ENCODE results near the gene LRP11. TPM values are rescaled to one million over a fixed set of nuclear protein-coding genes. Genes with fewer than 3 reads are reported as not detected.
A peak's percentile ranks its signal among the peaks of the same experiment; 100 is the strongest.
"Not testable (repeated sequence)": the region's sequence is repeated elsewhere in the genome, so short reads cannot be mapped to it uniquely, and the experiment has no call there.

The LRP11 gene
- total and polyA plus RNA-seq, 4 donors, result 15.8 to 39.5 (median 26.5) TPM

- H3K36me3 ChIP-seq (ENCODE audit: control insufficient read depth in 4 of 4, insufficient read depth in 4 of 4, low read length in 4 of 4), result no peaks in the 10 kb centered on the region
- no peaks in the 10 kb centered on the region for H3K9me3 ChIP-seq (ENCODE audit: control insufficient read depth in 4 of 4, insufficient read depth in 3 of 4, low read length in 3 of 4)
- H3K27ac ChIP-seq (ENCODE audit: low read depth in 1 of 2, low read length in 1 of 2), result peak overlapping the region in 1 of 2 donors; percentile 81
- TF ChIP-seq CTCF (IDR thresholded peaks at IDR 0.05; ENCODE audit: control extremely low read depth, extremely low read depth), result no peak
- no peak overlapping the region for H3K9ac ChIP-seq (ENCODE audit: insufficient read depth in 1 of 2, low read length in 2 of 2)
- DNase-seq (no peak), ATAC-seq (ENCODE audit: insufficient read depth, low FRiP score) (no peak)
- H3K27me3 ChIP-seq (ENCODE audit: control insufficient read depth in 3 of 3, insufficient read depth in 3 of 3, low read length in 2 of 3), result no peaks in the 10 kb centered on the region
- H3K4me1 ChIP-seq (ENCODE audit: control insufficient read depth in 5 of 5, insufficient read depth in 5 of 5, low read length in 5 of 5), result peaks cover 3 to 18% (median 12%) of the 10 kb centered on the region in 5 donors
- WGBS, 2 donors, result 82 to 93% methylated on average over 3 of the region's 3 CpGs
- no peak overlapping the region for H3K4me3 ChIP-seq
Observed at GRCh38 chr6:149896491-149896890, 32.3 kb upstream of the LRP11 start.

GRCh38 chr6:149895833-149896271 lies 31.7 kb upstream of the LRP11 start:
- no peak for TF ChIP-seq CTCF (IDR thresholded peaks at IDR 0.05; ENCODE audit: control extremely low read depth, extremely low read depth)
- Histone ChIP-seq H3K9me3 (ENCODE audit: control insufficient read depth in 4 of 4, insufficient read depth in 3 of 4, low read length in 3 of 4) (no peaks in the 10 kb centered on the region), H3K9ac (ENCODE audit: insufficient read depth in 1 of 2, low read length in 2 of 2) (no peak overlapping the region), H3K4me1 (ENCODE audit: control insufficient read depth in 5 of 5, insufficient read depth in 5 of 5, low read length in 5 of 5) (peaks cover 3 to 18% (median 12%) of the 10 kb centered on the region in 5 donors), H3K27ac (ENCODE audit: low read depth in 1 of 2, low read length in 1 of 2) (peak overlapping the region in 1 of 2 donors; percentile 81), H3K4me3 (no peak overlapping the region), H3K27me3 (ENCODE audit: control insufficient read depth in 3 of 3, insufficient read depth in 3 of 3, low read length in 2 of 3) (no peaks in the 10 kb centered on the region), H3K36me3 (ENCODE audit: control insufficient read depth in 4 of 4, insufficient read depth in 4 of 4, low read length in 4 of 4) (no peaks in the 10 kb centered on the region)
- no peak for ATAC-seq (ENCODE audit: insufficient read depth, low FRiP score)
- peak in 2 of 3 donors; percentile 36 to 48 for DNase-seq
- 26 to 33% methylated on average over 5 of the region's 5 CpGs for WGBS, 2 donors

- Histone ChIP-seq H3K27ac (ENCODE audit: low read depth in 1 of 2, low read length in 1 of 2) (peak overlapping the region in 1 of 2 donors; percentile 54), H3K4me3 (no peak overlapping the region), H3K27me3 (ENCODE audit: control insufficient read depth in 3 of 3, insufficient read depth in 3 of 3, low read length in 2 of 3) (no peaks in the 10 kb centered on the region), H3K9me3 (ENCODE audit: control insufficient read depth in 4 of 4, insufficient read depth in 3 of 4, low read length in 3 of 4) (no peaks in the 10 kb centered on the region), H3K9ac (ENCODE audit: insufficient read depth in 1 of 2, low read length in 2 of 2) (no peak overlapping the region), H3K36me3 (ENCODE audit: control insufficient read depth in 4 of 4, insufficient read depth in 4 of 4, low read length in 4 of 4) (no peaks in the 10 kb centered on the region), H3K4me1 (ENCODE audit: control insufficient read depth in 5 of 5, insufficient read depth in 5 of 5, low read length in 5 of 5) (peaks cover 3 to 18% (median 12%) of the 10 kb centered on the region in 5 donors)
- DNase-seq (peak; percentile 77 to 87 (median 85)), ATAC-seq (ENCODE audit: insufficient read depth, low FRiP score) (peak; percentile 76)
- 31 to 52% methylated on average over 7 of the region's 7 CpGs for WGBS, 2 donors
- no peak for TF ChIP-seq CTCF (IDR thresholded peaks at IDR 0.05; ENCODE audit: control extremely low read depth, extremely low read depth)
Observed at GRCh38 chr6:149895048-149895590, 31.0 kb upstream of the LRP11 start.

- not testable (repeated sequence) for H3K36me3 ChIP-seq (ENCODE audit: control insufficient read depth in 4 of 4, insufficient read depth in 4 of 4, low read length in 4 of 4); H3K27ac ChIP-seq (ENCODE audit: low read depth in 1 of 2, low read length in 1 of 2); H3K4me3 ChIP-seq; DNase-seq; H3K27me3 ChIP-seq (ENCODE audit: control insufficient read depth in 3 of 3, insufficient read depth in 3 of 3, low read length in 2 of 3); ATAC-seq (ENCODE audit: insufficient read depth, low FRiP score); H3K9me3 ChIP-seq (ENCODE audit: control insufficient read depth in 4 of 4, insufficient read depth in 3 of 4, low read length in 3 of 4); H3K9ac ChIP-seq (ENCODE audit: insufficient read depth in 1 of 2, low read length in 2 of 2)
- peaks cover 3 to 18% (median 12%) of the 10 kb centered on the region in 5 donors for H3K4me1 ChIP-seq (ENCODE audit: control insufficient read depth in 5 of 5, insufficient read depth in 5 of 5, low read length in 5 of 5)
- 90 to 95% methylated on average over 6 of the region's 6 CpGs for WGBS, 2 donors
Observed at GRCh38 chr6:149891864-149892263, 27.7 kb upstream of the LRP11 start.

Data from lung (tissue), 12 donors.